Effector memory CD4-positive, alpha-beta T cell (primary cell): Measurements from ENCODE around the gene LCA5.
"Not testable (repeated sequence)": the region's sequence is repeated elsewhere in the genome, so short reads cannot be mapped to it uniquely, and the experiment has no call there.

Source experiments
- DNase-seq, 3 donors: peaks; one replicate each; pipeline ENCODE4 v3.0.0-alpha.2; 2020
- H3K27ac ChIP-seq: 2 replicates; pipeline ENCODE4 v1.7.0; 2013; ENCODE audit warnings: mild to moderate bottlenecking, low read length, moderate library complexity; ENCODE audit not compliant: insufficient read depth, poor library complexity, severe bottlenecking
- H3K27me3 ChIP-seq: replicated peaks from 2 replicates; pipeline ENCODE4 v1.7.0; 2013; ENCODE audit warnings: mild to moderate bottlenecking, low read length; ENCODE audit not compliant: insufficient read depth, control insufficient read depth, poor library complexity, severe bottlenecking
- H3K36me3 ChIP-seq: 2 replicates; pipeline ENCODE4 v1.7.0; 2013; ENCODE audit warnings: mild to moderate bottlenecking, low read length, moderate library complexity; ENCODE audit not compliant: control insufficient read depth, insufficient read depth
- H3K4me1 ChIP-seq: 2 replicates; pipeline ENCODE4 v1.7.0; 2013; ENCODE audit warnings: low read length, mild to moderate bottlenecking; ENCODE audit not compliant: control insufficient read depth, insufficient read depth, poor library complexity, severe bottlenecking
- H3K4me3 ChIP-seq: 2 replicates; pipeline ENCODE4 v1.7.0; 2013; ENCODE audit warnings: low read length, low read depth, mild to moderate bottlenecking; ENCODE audit not compliant: insufficient read depth, poor library complexity, severe bottlenecking
- H3K9me3 ChIP-seq: 2 replicates; pipeline ENCODE4 v1.7.0; 2013; ENCODE audit warnings: mild to moderate bottlenecking, low read length, moderate library complexity; ENCODE audit not compliant: control insufficient read depth

LCA5 gene

GRCh38 chr6:79450984-79451383, 86.2 kb downstream of the LCA5 start:
- Histone ChIP-seq H3K4me1 (no peaks in the 10 kb centered on the region), H3K9me3 (no peaks in the 10 kb centered on the region)
- DNase-seq = no peak

GRCh38 chr6:79446006-79446405, 91.2 kb downstream of the LCA5 start:
- Histone ChIP-seq H3K9me3 (no peaks in the 10 kb centered on the region), H3K4me3 (no peak overlapping the region), H3K27ac (no peak overlapping the region), H3K4me1 (no peaks in the 10 kb centered on the region), H3K36me3 (no peaks in the 10 kb centered on the region), H3K27me3 (no peaks in the 10 kb centered on the region)
- no peak for DNase-seq

More at GRCh38 chr6:79450984-79451383, 86.2 kb downstream of the LCA5 start:
- no peak overlapping the region for H3K4me3 ChIP-seq
- no peaks in the 10 kb centered on the region for H3K36me3 ChIP-seq
- no peaks in the 10 kb centered on the region for H3K27me3 ChIP-seq
- H3K27ac ChIP-seq = no peak overlapping the region

GRCh38 chr6:79443876-79444275, 93.4 kb downstream of the LCA5 start:
- not testable (repeated sequence) for H3K36me3 ChIP-seq, H3K27ac ChIP-seq, H3K4me1 ChIP-seq, H3K4me3 ChIP-seq, DNase-seq, H3K9me3 ChIP-seq, H3K27me3 ChIP-seq

GRCh38 chr6:79441192-79441591, 96.0 kb downstream of the LCA5 start:
- H3K27me3 ChIP-seq = no peaks in the 10 kb centered on the region
- no peaks in the 10 kb centered on the region for H3K4me1 ChIP-seq
- H3K36me3 ChIP-seq = no peaks in the 10 kb centered on the region
- H3K27ac ChIP-seq = no peak overlapping the region
- no peaks in the 10 kb centered on the region for H3K9me3 ChIP-seq
- H3K4me3 ChIP-seq = no peak overlapping the region
- DNase-seq = no peak

GRCh38 chr6:79440598-79440997, 96.6 kb downstream of the LCA5 start:
- no peak for DNase-seq
- Histone ChIP-seq H3K27ac (no peak overlapping the region), H3K36me3 (no peaks in the 10 kb centered on the region), H3K4me1 (no peaks in the 10 kb centered on the region), H3K27me3 (no peaks in the 10 kb centered on the region), H3K4me3 (no peak overlapping the region), H3K9me3 (no peaks in the 10 kb centered on the region)

- Histone ChIP-seq H3K4me3 (no peak overlapping the region), H3K36me3 (no peaks in the 10 kb centered on the region), H3K9me3 (no peaks in the 10 kb centered on the region), H3K27ac (no peak overlapping the region), H3K27me3 (no peaks in the 10 kb centered on the region), H3K4me1 (no peaks in the 10 kb centered on the region)
- DNase-seq = no peak
Observed at GRCh38 chr6:79438030-79438429, 99.2 kb downstream of the LCA5 start.

GRCh38 chr6:79436241-79436640, 101.0 kb downstream of the LCA5 start:
- Histone ChIP-seq H3K4me3 (no peak overlapping the region), H3K27me3 (no peaks in the 10 kb centered on the region), H3K9me3 (no peaks in the 10 kb centered on the region), H3K36me3 (no peaks in the 10 kb centered on the region), H3K27ac (no peak overlapping the region), H3K4me1 (no peaks in the 10 kb centered on the region)
- no peak for DNase-seq

- Histone ChIP-seq H3K27me3 (no peaks in the 10 kb centered on the region), H3K4me3 (no peak overlapping the region), H3K9me3 (no peaks in the 10 kb centered on the region), H3K27ac (no peak overlapping the region), H3K36me3 (no peaks in the 10 kb centered on the region), H3K4me1 (no peaks in the 10 kb centered on the region)
- DNase-seq = no peak
Observed at GRCh38 chr6:79435746-79436145, 101.5 kb downstream of the LCA5 start.
